DMS53 treated with DMSO at 0.1 percent for 48 hours (cell line): Measurements from ENCODE around the gene FAM181A.

Experiments
- DNase-seq: peaks from one replicate; lab custom pipeline; 2025; ENCODE audit not compliant: unreplicated experiment; lab: John Stamatoyannopoulos, UW

FAM181A gene

DNA sequence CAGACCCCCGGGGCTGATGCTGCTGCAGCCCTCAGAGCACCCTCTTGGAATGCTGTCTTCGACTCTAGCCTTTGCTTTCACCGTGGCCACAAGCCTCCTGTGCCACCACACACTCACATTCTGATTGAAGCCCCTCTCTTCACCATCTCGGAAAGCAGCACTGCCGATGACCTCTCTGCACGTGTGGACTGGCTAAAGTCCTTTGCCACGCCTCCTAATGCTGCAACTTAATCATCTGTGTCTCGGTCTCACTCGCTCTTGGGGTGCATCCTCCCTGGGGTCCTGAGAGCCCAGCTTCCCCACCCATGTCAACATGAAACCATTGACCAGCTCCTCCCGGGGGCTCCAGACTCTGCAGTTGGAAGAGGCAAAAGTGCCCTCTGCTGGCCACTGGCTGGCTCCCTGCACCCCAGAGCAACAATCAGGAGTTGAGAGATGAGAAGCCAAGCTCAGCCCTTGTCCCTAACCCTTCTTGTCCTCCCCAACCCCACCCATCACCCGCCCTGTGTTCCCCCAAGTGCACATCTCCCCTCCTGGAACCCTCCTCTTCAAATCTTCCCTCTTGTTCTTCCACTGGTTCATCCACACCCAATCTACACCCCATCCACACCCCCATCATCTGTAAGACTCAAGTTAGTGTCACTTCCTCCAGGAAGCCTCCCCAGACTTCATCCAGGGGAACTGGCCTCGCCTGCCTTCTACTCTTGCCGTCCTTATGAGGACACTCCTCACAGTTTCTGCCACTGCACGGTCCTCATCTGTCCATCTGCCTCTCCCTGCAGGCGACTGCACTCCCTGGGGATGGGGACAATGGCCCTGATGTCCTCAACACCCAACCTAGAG lies 23.6 kb upstream of the FAM181A start:
- no peak for DNase-seq

DNA sequence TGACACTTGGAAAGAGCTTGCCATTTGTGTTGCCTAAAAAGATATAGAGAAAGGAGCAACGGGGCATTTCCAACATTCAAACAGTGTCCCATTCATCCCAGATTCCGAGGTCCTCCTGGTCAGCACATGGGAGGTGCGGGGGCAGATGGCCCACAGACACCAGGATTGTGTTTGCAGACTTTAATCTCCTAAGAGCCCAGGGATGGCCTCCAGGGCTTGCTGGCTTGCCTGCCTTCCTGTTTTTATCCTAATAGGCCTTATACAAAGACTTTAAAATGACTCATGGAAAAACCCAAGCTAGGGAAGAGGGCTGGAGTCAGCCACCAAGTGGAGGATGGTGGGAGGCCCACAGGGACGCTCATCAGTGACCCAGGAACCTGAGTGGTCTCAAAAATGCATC lies 21.5 kb upstream of the FAM181A start:
- DNase-seq = no peak

DNA sequence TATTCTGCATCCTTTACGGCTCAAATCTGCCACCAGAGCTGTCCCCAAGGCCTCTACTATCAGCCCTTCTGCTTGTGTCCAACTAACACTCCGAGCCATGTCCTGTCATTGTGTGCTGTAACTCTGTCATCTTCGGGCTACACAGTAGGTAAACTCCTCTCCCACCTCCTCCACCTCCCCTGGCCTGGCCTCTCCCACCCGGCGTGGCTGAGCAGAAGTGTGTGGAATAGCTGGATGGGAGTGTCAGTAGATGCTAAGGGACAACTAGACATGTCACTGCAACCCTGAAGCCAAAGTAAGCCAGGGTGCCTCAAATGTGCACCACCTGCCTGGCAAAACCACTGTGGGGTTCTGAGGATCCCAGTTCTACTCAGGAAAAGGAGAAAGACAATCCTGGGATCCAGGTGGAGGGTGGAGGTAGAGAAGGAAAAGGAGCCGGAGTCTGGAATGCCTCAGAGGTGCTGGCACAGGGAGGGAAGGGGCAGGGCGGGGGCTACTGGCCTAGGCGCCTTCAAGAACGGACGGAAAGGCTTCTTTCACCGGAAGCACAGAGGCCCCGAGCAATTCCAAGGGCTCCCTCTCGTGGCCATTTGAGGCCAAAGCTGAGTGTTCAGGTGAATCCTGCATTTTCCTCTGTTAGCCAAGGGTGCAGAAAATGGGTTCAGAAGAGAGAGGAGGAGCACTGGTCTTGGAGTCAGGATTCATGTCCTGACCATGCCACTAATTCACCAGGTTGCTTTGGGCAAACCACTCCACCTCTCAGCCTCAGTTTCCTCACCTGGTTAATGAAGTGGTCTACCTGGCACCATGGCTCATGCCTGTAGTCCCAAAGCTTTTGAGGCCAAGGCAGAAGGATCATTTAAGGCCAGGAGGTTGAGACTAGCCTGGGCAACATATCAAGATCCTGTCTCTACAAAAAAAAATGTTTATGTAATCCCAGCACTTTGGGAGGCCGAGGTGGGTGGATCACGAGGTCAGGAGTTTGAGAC lies 20.5 kb upstream of the FAM181A start:
- no peak for DNase-seq

DNA sequence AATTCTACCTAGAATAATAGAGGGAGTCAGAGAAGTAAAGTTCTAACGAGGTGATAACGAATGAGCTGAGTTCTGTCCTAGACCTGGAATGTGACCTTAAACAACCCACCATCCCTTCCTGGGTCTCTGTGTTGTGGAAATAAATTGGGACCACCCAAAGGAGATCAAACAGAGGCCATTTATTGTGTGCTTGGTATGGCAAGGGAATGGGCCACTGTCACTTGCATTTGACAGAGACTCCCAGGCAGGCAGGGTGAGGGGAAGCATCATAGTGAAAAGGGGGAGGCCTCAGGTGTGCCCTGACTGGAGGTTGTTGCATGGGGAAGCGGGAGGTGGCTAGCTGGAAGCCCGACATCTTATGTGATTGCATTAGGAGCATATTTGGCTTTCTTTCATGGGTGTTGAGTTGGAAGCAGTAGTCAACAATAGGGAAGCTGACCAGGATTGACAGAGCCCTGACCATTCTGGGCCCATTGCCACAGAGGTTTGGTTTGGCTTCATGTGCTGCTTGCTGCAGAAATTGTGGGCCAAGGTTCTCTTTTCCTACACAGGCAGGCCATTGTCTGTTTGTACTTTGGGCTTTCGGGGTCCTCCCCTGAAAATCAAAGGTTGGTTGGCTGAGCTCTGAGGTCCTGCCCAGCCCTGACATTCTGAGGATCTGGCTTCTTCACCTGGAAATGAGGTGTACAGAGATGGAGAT lies 17.6 kb upstream of the FAM181A start:
- no peak for DNase-seq

DNA sequence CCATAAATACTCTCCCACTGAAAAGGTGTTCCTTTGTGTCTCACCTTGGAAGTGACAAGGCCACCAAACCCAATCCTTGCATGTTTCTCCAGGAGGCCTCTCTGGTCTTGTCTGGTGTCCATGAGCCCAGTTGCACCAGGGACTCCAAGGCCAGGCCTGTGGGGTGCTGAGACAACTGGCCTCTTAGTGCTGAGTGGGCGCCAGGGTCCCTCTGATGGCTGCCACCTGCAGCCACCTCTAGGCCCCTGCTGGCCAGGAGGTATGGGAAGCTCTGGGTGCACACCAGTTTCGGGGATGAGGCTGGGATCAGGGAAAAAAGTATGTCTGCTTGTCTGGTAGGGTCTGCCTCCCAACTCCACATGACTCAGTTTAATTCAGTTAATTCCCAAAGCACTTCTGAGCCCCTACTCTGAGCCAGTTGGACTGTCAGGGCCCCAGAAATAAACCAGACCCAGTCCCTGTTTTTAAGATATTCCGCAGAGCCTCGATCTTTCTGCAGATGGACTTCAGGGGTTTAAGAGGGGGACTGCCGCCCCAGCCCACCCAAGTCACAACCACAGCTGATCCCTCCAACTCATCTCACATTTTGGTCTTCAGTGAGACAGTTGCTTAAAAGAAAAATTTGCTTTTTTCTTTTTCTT lies 15.0 kb upstream of the FAM181A start:
- DNase-seq = no peak

DNA sequence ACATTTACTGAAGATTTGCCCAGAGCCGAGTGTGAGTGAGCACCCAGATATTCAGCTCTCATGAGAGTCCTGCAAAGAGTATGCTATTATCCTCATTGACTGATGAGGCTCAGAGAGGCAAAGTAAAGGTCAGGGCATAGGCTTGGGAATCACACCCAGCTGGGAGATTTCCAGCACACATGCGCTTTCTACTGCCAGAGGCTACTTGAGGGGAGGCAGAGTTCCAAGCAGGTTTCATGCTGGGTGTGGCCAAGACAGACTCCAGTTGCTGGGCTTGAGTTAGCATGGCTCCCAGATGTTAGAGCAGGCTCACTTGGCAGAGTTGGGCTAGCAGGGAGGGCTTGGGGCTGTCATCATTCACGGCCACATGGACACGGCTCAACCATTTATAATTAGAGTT lies 14.4 kb upstream of the FAM181A start:
- DNase-seq = no peak

DNA sequence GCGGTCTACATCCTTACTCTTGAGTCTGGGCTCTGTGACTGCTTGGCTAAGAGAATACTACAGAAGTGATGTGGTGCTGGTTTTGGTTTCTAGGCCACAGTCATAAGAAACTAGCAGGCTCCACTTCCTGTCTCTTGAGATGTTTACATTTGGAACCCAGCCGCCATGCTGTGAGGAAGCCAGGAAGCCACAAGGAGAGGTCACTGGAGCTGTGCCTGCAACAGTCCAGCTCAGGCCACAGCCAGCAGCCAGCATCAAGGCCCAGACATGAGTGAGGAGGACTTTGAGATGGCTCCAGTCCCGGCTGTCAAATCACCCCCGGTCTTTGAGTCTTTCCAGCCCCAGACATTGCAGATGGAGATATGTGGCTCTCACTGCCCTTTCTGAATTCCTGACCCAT lies 12.9 kb upstream of the FAM181A start:
- no peak for DNase-seq

DNA sequence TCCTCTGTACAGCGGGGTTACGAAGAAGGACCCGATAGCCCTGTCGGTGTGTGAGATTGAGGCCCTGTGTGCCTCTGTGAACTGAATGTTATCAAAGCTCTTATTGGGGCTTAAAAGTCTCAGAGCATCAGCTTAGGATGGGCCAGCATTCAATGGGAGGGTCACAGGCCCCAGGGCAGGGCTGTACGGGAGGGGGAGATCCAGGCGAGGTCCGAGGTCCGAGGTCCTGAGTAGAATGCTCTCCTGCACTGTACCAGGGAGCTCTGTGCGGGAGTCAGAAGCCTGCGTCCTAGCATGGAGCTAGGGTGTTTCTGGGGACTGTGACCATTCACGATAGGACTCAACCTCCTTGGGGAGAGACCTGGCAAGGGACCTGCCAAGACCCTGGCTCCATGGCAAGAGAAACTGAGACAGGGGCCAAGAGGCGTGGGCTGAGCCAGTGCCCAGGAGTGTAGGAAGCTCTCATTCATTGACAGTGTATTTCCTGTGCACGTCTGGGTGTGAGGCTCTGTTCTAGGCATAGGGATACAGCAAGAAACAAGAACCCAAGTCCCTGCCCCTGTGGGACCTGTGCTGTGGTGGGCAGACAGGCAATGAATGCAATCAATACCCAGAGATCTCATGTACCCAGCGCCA lies 12.0 kb upstream of the FAM181A start:
- DNase-seq = no peak

DNA sequence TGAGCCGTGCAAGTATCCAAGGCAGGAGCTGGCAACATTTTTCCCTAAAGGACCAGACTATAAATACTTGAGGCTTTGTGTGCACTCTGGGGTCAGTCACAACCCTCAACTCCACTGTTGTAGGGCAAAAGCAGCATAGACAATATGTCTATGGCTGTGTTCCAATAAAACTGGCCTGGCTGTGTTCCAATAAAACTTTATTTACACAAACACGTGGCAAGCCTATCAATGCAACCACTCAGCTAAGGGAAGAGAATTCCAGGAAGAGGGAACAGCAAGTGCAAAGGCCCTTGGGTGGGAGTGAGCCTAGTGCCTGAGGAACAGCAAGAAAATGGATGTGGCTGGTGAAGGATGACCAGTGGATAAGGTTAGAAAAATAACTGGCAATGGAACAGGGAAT lies 11.3 kb upstream of the FAM181A start:
- DNase-seq = no peak

DNA sequence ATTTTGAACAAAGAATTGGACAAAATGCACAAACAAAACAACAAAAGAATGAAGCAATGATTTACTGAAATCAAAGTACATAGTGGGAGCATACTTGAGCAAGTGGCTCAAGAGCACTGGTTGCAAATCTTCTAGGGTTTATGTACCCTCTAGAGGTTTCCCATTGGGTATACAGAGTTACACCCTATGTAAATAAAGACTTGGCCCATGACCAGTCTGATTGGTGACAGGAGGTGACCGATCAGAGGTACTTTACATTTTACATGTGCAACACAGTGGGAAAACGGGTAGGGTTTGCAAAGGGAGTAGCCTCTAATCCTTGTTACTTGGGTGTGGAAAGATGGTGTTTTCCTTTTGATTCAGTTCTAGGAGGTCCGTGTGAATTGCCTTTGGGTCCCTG lies 10.6 kb upstream of the FAM181A start:
- DNase-seq = no peak

DNA sequence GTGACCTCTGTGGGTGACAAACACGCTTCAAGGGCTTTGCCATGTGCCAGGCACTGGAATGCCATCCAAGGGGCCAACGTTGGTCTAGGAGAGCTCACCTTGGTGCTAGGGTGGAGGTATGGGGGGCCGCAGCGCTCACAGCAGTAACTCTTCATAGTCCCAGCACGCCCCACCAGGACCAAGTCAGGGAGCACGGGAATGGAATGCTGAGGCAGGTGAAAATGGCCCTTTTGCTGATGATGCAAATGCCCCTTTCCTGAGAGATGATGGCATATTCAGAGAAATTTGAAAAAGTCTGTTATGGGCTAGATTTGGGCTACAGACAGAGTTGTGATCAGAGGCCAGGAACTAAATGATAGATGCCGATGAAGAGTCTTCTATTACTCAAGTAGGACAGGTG lies 10.0 kb upstream of the FAM181A start:
- DNase-seq = no peak

DNA sequence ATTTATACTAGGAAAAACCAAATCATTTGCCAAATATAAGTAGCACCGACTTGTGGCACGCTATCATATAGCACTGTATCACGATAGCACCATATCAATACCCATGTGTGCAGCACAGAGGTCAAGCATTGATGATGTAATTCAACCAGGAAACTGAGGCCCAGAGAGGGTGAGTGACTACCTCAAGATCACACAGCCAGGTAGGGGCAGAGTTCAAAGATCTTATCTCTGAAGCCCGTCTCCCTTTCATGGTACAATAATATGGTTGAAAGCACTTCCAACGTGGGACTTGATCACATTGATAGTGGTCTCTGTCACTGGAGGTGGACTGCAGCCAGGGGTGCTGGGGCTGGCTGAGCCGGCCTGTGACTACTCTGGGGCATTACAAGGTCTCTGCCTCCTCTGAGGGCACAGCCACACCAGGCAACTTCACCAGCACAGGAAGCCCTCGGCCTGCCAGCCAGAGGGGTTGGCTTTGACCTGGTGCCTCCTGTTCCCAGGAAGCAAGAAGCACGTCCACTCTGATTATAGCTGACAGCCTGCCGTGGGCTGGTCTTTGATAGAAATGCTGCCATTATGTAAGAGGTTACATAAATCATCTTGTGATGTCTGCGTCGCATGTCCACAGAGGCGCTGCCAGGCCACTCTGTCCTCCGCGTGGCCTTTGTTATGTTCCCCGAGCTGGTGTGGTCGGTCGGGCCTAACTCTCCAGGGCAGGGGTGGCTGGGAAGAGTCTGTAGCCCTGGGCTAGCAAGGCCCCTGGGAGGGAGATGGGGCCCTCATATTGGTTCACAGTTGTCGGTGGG lies 5.9 kb upstream of the FAM181A start:
- DNase-seq = no peak

DNA sequence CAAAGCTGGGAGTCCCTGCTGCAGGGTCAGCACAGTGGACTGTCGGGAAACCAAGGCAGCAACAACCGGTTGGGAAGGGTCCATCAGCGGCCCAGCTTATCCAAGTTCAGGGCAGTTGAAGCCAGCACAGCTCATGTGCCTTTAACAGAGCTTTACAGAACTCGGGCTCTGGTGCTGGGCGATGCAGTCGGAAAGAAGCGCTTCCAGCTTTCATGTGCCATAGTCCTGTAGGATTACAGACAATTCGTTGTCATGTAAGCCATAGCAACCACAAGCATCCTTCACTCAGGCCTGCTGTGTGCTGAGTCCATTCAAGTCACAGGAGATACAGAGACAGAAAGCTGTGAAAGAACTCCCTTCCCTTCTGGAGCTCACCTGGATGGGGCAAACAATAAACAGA lies 3.5 kb upstream of the FAM181A start:
- DNase-seq = no peak

DNA sequence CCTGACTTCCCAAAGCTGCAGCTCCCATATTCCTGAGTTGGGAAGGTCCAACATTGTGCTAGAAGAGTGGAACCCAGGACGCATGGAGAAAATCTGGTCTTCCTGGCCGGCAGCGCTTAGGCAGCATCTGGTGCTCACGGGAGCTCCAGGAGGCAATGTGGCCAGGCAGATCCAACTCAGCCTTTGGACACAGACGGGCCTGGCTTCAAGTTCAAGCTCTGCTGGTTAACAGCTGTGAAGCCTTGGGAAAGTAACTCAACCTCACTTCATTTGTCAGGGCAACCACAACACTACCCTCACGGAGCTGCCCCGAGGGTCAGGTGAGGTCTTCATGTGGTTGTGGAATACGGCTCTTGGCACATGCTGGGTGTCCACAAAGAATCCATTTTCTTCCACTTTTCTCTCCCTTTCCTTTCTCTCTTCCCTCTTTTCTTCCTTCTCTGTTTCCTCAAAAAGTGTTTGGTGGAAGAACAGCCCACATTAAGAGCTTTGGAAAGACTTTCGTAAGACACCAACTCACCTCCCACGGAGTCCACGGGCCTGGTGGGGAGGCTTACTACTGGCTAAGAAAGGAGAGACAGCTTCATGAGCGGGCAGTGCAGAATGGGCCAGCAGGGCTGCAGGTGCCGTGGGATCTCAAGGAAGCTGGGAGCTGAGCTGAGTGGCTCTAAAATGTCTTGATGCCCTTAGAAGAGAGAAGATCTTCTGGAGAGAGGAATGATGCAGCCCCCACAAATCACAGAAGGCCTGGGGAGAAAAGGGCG lies 2.4 kb upstream of the FAM181A start:
- DNase-seq = no peak

DNA sequence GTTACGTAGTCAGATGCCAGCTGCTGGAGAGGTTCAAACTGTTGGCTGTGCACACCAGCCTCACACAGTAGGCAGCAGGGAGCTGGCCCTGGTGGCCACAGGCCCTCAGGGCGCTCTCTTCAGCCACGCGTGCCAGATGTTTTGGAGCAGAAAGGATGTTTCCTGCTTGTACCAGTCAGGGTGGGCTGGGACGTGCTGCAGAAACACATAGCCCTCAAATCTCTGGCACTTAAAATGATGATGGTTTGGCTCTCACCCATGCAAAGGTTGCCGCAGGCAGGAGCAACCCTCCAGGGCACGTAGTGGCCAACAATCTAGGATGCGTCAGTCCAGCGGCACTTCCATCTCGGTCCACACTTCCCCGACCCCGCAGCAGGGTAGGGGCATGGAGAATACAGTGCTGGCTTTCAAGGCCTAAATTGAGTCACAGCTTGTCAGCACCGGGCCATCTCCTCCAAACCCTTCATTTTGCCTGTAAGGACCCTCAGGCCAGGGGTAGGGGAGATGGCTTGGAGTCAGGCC lies 1.7 kb upstream of the FAM181A start:
- DNase-seq = no peak

DNA sequence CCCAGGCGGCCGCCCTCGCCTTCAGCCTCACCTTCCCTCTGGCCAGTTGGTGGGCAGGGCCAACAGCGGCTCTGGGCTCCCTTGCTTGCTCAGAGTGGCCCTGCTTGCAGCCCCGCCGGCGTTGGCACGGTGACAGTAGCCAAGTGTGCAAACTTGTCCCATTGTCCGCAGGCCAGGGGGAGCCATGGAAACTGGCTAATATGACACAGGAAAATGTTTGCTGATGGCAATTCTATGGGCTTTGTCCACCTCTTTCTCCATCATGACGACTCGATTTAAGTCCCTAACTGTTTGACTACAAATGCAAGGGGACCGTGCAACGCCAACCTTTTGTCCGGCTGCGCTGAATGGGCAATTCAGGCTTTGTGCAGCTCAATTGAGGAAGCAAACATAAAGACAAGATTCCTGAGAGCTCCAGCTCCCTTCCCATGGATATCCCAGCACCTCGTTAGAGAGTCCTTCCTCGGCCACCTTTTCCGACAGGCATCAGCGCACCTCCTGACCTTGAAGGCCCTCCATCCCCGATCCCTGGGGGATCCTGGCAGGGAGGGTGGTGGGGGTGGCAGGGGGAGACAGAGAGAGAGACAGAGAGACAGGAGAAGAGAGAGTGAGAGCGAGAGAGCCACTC lies 785 bp upstream of the FAM181A start:
- no peak for DNase-seq

DNA sequence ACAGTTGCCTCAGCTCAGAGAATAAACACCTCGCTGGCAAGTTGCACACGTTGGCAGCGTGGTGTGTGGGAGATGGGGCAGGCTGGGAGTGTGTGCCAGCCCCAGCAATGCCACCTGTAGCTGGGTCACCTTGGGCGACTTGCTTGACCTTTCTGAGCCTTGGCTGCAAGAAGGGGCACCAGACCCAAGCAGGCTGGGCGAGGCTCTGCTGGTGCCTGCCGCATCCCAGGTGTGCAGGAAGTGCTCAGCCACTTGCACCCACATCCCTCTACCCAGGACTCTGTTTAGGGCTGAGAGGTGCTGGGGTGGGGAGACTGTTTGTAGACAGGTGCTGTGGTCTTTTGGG lies 629 bp downstream of the FAM181A start:
- DNase-seq = no peak
